H9 (cell line): Measurements from ENCODE around the gene ZRSR2. TPM values are rescaled to one million over a fixed set of nuclear protein-coding genes. Genes with fewer than 3 reads are reported as not detected.

ENCODE experiments used
- DNase-seq: peaks from one replicate; pipeline ENCODE4 v3.0.0-alpha.2; 2017
- H2AFZ ChIP-seq: one replicate; pipeline ENCODE4 v1.6.1; 2013; ENCODE audit warnings: mild to moderate bottlenecking, low read length, control low read depth, moderate library complexity
- H2AK5ac ChIP-seq: 2 replicates; pipeline ENCODE4 v1.6.1; 2013; ENCODE audit warnings: low read length, control low read depth, mixed read lengths; ENCODE audit not compliant: insufficient read length
- H2BK120ac ChIP-seq: one replicate; pipeline ENCODE4 v1.6.1; 2013; ENCODE audit warnings: low read depth, mild to moderate bottlenecking, low read length, control low read depth, inconsistent platforms; ENCODE audit not compliant: poor library complexity, severe bottlenecking
- H2BK12ac ChIP-seq: 2 replicates; pipeline ENCODE4 v1.6.1; 2013; ENCODE audit warnings: low read length, control low read depth, mixed read lengths, low read depth; ENCODE audit not compliant: insufficient read length
- H2BK15ac ChIP-seq: 2 replicates; pipeline ENCODE4 v1.6.1; 2013; ENCODE audit warnings: low read depth, low read length, control low read depth
- H2BK20ac ChIP-seq: one replicate; pipeline ENCODE4 v1.6.1; 2013; ENCODE audit warnings: low read depth, mild to moderate bottlenecking, low read length, control low read depth, inconsistent platforms; ENCODE audit not compliant: poor library complexity, severe bottlenecking
- H2BK5ac ChIP-seq: 2 replicates; pipeline ENCODE4 v1.6.1; 2013; ENCODE audit warnings: low read length, control low read depth, mixed read lengths; ENCODE audit not compliant: insufficient read length
- H3K14ac ChIP-seq: 2 replicates; pipeline ENCODE4 v1.6.1; 2013; ENCODE audit warnings: low read length, control low read depth; ENCODE audit not compliant: insufficient read depth
- H3K18ac ChIP-seq: 2 replicates; pipeline ENCODE4 v1.6.1; 2013; ENCODE audit warnings: low read depth, mild to moderate bottlenecking, mixed read lengths, low read length, control low read depth; ENCODE audit not compliant: insufficient read length
- H3K23ac ChIP-seq: 2 replicates; pipeline ENCODE4 v1.6.1; 2013; ENCODE audit warnings: low read length, control low read depth, mixed read lengths, low read depth; ENCODE audit not compliant: insufficient read length
- H3K23me2 ChIP-seq: 2 replicates; pipeline ENCODE4 v1.6.1; 2013; ENCODE audit warnings: low read depth, mild to moderate bottlenecking, mixed read lengths, low read length, control low read depth; ENCODE audit not compliant: insufficient read length, poor library complexity, severe bottlenecking
- H3K27ac ChIP-seq: 2 replicates; pipeline ENCODE4 v1.5.1; 2013; ENCODE audit warnings: low read length, control low read depth, mixed read lengths, low read depth; ENCODE audit not compliant: insufficient read length
- H3K27me3 ChIP-seq: 2 replicates; pipeline ENCODE4 v1.6.1; 2013; ENCODE audit warnings: low read length, control low read depth, inconsistent platforms; ENCODE audit not compliant: insufficient read depth
- H3K4ac ChIP-seq: 2 replicates; pipeline ENCODE4 v1.6.1; 2013; ENCODE audit warnings: low read depth, mild to moderate bottlenecking, control low read depth, inconsistent platforms, low read length, moderate library complexity
- H3K4me1 ChIP-seq: 2 replicates; pipeline ENCODE4 v1.6.1; 2013; ENCODE audit warnings: low read length, control low read depth, inconsistent platforms; ENCODE audit not compliant: insufficient read depth
- H3K4me2 ChIP-seq: 2 replicates; pipeline ENCODE4 v1.6.1; 2013; ENCODE audit warnings: low read length, control low read depth, mixed read lengths; ENCODE audit not compliant: insufficient read length, insufficient read depth
- H3K56ac ChIP-seq: 2 replicates; pipeline ENCODE4 v1.6.1; 2013; ENCODE audit warnings: low read depth, mild to moderate bottlenecking, mixed read lengths, low read length, control low read depth; ENCODE audit not compliant: insufficient read length
- H3K79me1 ChIP-seq: 2 replicates; pipeline ENCODE4 v1.6.1; 2013; ENCODE audit warnings: low read depth, mild to moderate bottlenecking, moderate library complexity, low read length, control low read depth, inconsistent platforms; ENCODE audit not compliant: insufficient read depth, poor library complexity, severe bottlenecking
- H3K79me2 ChIP-seq: 2 replicates; pipeline ENCODE4 v1.6.1; 2013; ENCODE audit warnings: low read length, control low read depth, inconsistent platforms; ENCODE audit not compliant: insufficient read depth
- H3K9ac ChIP-seq: 2 replicates; pipeline ENCODE4 v1.6.1; 2013; ENCODE audit warnings: low read length, control low read depth, mixed read lengths; ENCODE audit not compliant: insufficient read length; ENCODE audit errors: extremely low read depth
- H3K9me3 ChIP-seq: one replicate; pipeline ENCODE4 v1.6.1; 2013; ENCODE audit warnings: low read depth, low read length, inconsistent platforms; ENCODE audit not compliant: control insufficient read depth
- H3T11ph ChIP-seq: one replicate; pipeline ENCODE4 v1.6.1; 2013; ENCODE audit warnings: mild to moderate bottlenecking, low read length, control low read depth, inconsistent platforms
- H4K20me1 ChIP-seq: one replicate; pipeline ENCODE4 v1.6.1; 2013; ENCODE audit not compliant: control insufficient read depth, insufficient read length, insufficient read depth
- H4K5ac ChIP-seq: 2 replicates; pipeline ENCODE4 v1.6.1; 2013; ENCODE audit warnings: low read depth, mild to moderate bottlenecking, mixed read lengths, low read length, control low read depth; ENCODE audit not compliant: insufficient read length
- H4K8ac ChIP-seq: replicated peaks from 2 replicates; pipeline ENCODE4 v1.6.1; 2013; ENCODE audit warnings: low read length, control low read depth, mixed read lengths, low read depth; ENCODE audit not compliant: insufficient read length
- H4K91ac ChIP-seq: 2 replicates; pipeline ENCODE4 v1.6.1; 2013; ENCODE audit warnings: low read depth, mild to moderate bottlenecking, moderate library complexity, mixed read lengths, low read length, control low read depth; ENCODE audit not compliant: insufficient read length
- H3K27ac Mint-ChIP-seq, 3 experiments: 2 replicates in 2 of 3; 3 replicates in 1 of 3; pipeline ENCODE4 v1.8.0; 2020 to 2021; ENCODE audit warnings: mixed read lengths in 3 of 3, mild to moderate bottlenecking in 1 of 3, moderate library complexity in 1 of 3
- H3K27me3 Mint-ChIP-seq: 2 replicates; pipeline ENCODE4 v1.8.0; 2021; ENCODE audit warnings: low read depth, mild to moderate bottlenecking, moderate library complexity, mixed read lengths
- H3K36me3 Mint-ChIP-seq, 3 experiments: 2 replicates in 2 of 3; 3 replicates in 1 of 3; pipeline ENCODE4 v1.8.0; 2020 to 2021; ENCODE audit warnings: low read depth in 3 of 3, mixed read lengths in 3 of 3; ENCODE audit not compliant: insufficient read depth in 1 of 3
- H3K4me1 Mint-ChIP-seq, 2 experiments: 2 replicates each; pipeline ENCODE4 v1.8.0; 2020; ENCODE audit warnings: mixed read lengths in 2 of 2
- H3K4me3 Mint-ChIP-seq, 2 experiments: 2 replicates in 1 of 2; 3 replicates in 1 of 2; pipeline ENCODE4 v1.8.0; 2020 to 2021; ENCODE audit warnings: mild to moderate bottlenecking in 2 of 2, mixed read lengths in 2 of 2, moderate library complexity in 1 of 2
- H3K9me3 Mint-ChIP-seq, 2 experiments: 2 replicates in 1 of 2; 3 replicates in 1 of 2; pipeline ENCODE4 v1.8.0; 2020; ENCODE audit warnings: mild to moderate bottlenecking in 2 of 2, mixed read lengths in 2 of 2, moderate library complexity in 1 of 2
- WGBS: extraction: QIAGEN DNeasy Blood & Tissue Kit; methylation state at CpG from one replicate; pipeline ENCODE4 v1.1.7; 2013; ENCODE audit warnings: missing lambda C conversion rate, low lambda C conversion rate, mixed read lengths; ENCODE audit not compliant: insufficient read length; ENCODE audit errors: extremely low coverage; 5-methylcytosine and 5-hydroxymethylcytosine counted together
- total RNA-seq: library from RNA; stranded (reverse); gene quantifications from 2 replicates; pipeline ENCODE4 v1.2.1, GENCODE V29; 2021
- TF ChIP-seq, protein P1 (sequence below): fragments of 200-600 bp; sonication (generic); conservative IDR thresholded peaks from 3 replicates; pipeline ENCODE4 v1.8.0; 2021; ENCODE audit warnings: antibody characterized with exemption, mild to moderate bottlenecking

ZRSR2 gene
- total RNA-seq, 1 experiment from 2014 or later = 21.1 TPM

DNA sequence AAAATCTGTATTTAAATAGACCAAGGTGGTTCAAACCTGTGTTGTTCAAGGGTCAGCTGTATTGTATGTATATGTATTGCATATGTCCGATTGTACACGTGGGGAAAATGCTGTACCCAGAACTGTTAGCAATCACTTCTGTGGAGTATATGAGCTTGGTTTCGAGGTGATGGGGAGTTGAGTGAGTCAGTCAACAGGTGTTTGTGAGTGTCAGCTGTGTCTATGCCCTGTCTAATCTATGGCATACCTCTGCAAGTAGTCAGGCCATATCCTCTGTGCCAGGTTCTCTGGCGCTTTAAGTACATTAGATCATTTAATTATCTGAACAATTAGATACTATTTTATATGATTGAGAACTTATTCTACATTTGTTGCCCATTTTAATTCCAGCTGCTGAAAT, 7.4 kb downstream of the ZRSR2 start:
- H3K79me1 ChIP-seq = no peaks in the 10 kb centered on the region
- WGBS = no CpG with 5 or more reads among the region's 4 CpGs
- H2BK120ac ChIP-seq = no peak overlapping the region
- H2BK15ac ChIP-seq = no peak overlapping the region
- no peak for DNase-seq
- H3K14ac ChIP-seq = no peak overlapping the region
- H3K4me3 Mint-ChIP-seq = no peak overlapping the region
- no peak overlapping the region for H4K8ac ChIP-seq
- no peaks in the 10 kb centered on the region for H4K20me1 ChIP-seq
- no peaks in the 10 kb centered on the region for H3K27me3 ChIP-seq
- H3K9ac ChIP-seq = no peak overlapping the region
- no peaks in the 10 kb centered on the region for H3K9me3 ChIP-seq
- H3K4me2 ChIP-seq = no peak overlapping the region
- H2BK5ac ChIP-seq = no peak overlapping the region
- H2BK12ac ChIP-seq = no peak overlapping the region
- no peak overlapping the region for H3K18ac ChIP-seq
- peaks cover 11 to 54% (median 49%) of the 10 kb centered on the region in 3 experiments; a peak in 6 of 7 replicates for H3K36me3 Mint-ChIP-seq
- no peaks in the 10 kb centered on the region for H3K9me3 Mint-ChIP-seq
- H2BK20ac ChIP-seq = no peak overlapping the region
- no peak overlapping the region for H3K27ac ChIP-seq
- H2AFZ ChIP-seq = no peak overlapping the region
- H4K91ac ChIP-seq = no peak overlapping the region
- no peaks in the 10 kb centered on the region for H3K23me2 ChIP-seq
- no peaks in the 10 kb centered on the region for H3K4me1 ChIP-seq
- no peak overlapping the region for H4K5ac ChIP-seq
- TF ChIP-seq, protein P1, sequence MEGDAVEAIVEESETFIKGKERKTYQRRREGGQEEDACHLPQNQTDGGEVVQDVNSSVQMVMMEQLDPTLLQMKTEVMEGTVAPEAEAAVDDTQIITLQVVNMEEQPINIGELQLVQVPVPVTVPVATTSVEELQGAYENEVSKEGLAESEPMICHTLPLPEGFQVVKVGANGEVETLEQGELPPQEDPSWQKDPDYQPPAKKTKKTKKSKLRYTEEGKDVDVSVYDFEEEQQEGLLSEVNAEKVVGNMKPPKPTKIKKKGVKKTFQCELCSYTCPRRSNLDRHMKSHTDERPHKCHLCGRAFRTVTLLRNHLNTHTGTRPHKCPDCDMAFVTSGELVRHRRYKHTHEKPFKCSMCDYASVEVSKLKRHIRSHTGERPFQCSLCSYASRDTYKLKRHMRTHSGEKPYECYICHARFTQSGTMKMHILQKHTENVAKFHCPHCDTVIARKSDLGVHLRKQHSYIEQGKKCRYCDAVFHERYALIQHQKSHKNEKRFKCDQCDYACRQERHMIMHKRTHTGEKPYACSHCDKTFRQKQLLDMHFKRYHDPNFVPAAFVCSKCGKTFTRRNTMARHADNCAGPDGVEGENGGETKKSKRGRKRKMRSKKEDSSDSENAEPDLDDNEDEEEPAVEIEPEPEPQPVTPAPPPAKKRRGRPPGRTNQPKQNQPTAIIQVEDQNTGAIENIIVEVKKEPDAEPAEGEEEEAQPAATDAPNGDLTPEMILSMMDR = no peak
- no peak overlapping the region for H2AK5ac ChIP-seq
- H3T11ph ChIP-seq = no peak overlapping the region
- H3K79me2 ChIP-seq = no peaks in the 10 kb centered on the region
- no peak overlapping the region for H3K27ac Mint-ChIP-seq
- no peak overlapping the region for H3K56ac ChIP-seq
- no peak overlapping the region for H3K23ac ChIP-seq
- H3K4ac ChIP-seq = no peak overlapping the region
- no peaks in the 10 kb centered on the region for H3K27me3 Mint-ChIP-seq
- no peaks in the 10 kb centered on the region for H3K4me1 Mint-ChIP-seq
